Astrocyte of the hippocampus (primary cell): ENCODE data around the gene TRIP13.
"Not testable (repeated sequence)": the region's sequence is repeated elsewhere in the genome, so short reads cannot be mapped to it uniquely, and the experiment has no call there.

Experiments used
- DNase-seq: peaks from one replicate; pipeline ENCODE4 v3.0.0; 2011; ENCODE audit warnings: low read depth, low spot score

The TRIP13 gene

GRCh38 chr5:918717-919116 lies 26.0 kb downstream of the TRIP13 start:
- DNase-seq: not testable (repeated sequence)

- DNase-seq: peak; percentile 35
Observed at GRCh38 chr5:919356-920000, 26.8 kb downstream of the TRIP13 start.

GRCh38 chr5:920321-920720 lies 27.6 kb downstream of the TRIP13 start:
- DNase-seq: no peak

- no peak for DNase-seq
Observed at GRCh38 chr5:921456-922435, 29.1 kb downstream of the TRIP13 start.

GRCh38 chr5:922436-923280 lies 30.0 kb downstream of the TRIP13 start:
- no peak for DNase-seq

GRCh38 chr5:923281-923873 lies 30.7 kb downstream of the TRIP13 start:
- DNase-seq: peak; percentile 89

- DNase-seq: peak; percentile 73
Observed at GRCh38 chr5:926417-927171, 33.9 kb downstream of the TRIP13 start.

- no peak for DNase-seq
Observed at GRCh38 chr5:927172-928015, 34.7 kb downstream of the TRIP13 start.

GRCh38 chr5:929182-929581 lies 36.5 kb downstream of the TRIP13 start:
- not testable (repeated sequence) for DNase-seq

GRCh38 chr5:929596-929995 lies 36.9 kb downstream of the TRIP13 start:
- DNase-seq: no peak

- no peak for DNase-seq
Observed at GRCh38 chr5:930866-931265, 38.2 kb downstream of the TRIP13 start.

- DNase-seq: no peak
Observed at GRCh38 chr5:931570-932145, 39.0 kb downstream of the TRIP13 start.

- DNase-seq: no peak
Observed at GRCh38 chr5:932151-932627, 39.5 kb downstream of the TRIP13 start.

GRCh38 chr5:932628-933250 lies 40.1 kb downstream of the TRIP13 start:
- DNase-seq: no peak

- DNase-seq: no peak
Observed at GRCh38 chr5:933251-933861, 40.7 kb downstream of the TRIP13 start.

- not testable (repeated sequence) for DNase-seq
Observed at GRCh38 chr5:933951-934350, 41.3 kb downstream of the TRIP13 start.

GRCh38 chr5:934381-934967 lies 41.8 kb downstream of the TRIP13 start:
- DNase-seq: not testable (repeated sequence)

GRCh38 chr5:935510-936084 lies 42.9 kb downstream of the TRIP13 start:
- no peak for DNase-seq
